Naive thymus-derived CD8-positive, alpha-beta T cell (primary cell): ENCODE data around the gene HTRA2. TPM values are rescaled to one million over a fixed set of nuclear protein-coding genes. Genes with fewer than 3 reads are reported as not detected.

Experiments used
- ATAC-seq, 2 donors: fragments of 150-1000 bp; cut with Tn5 transposase in 1 of 2; sonication (Bioruptor Pico), chemical (Tn5 transposase) in 1 of 2; 1 replicate in 1 of 2; 2 replicates in 1 of 2; pipeline ENCODE4 v1.10.0; 2021; ENCODE audit warnings: mild to moderate bottlenecking in 2 of 2, moderate library complexity in 2 of 2
- POLR2A ChIA-PET: fragments of 350-600 bp; sonication (Branson Sonifier 250); formaldehyde crosslinking; loops from one replicate; lab custom pipeline; 2021; ENCODE audit warnings: antibody characterized with exemption; lab: Charles Lee
- DNase-seq, 10 donors: peaks; one replicate each; pipeline versions ENCODE4 v3.0.0 to v3.0.0-alpha.2; 2020 to 2022
- H3K27ac Mint-ChIP-seq, 10 donors: one replicate each; pipeline ENCODE4 v1.8.0; 2020 to 2022; ENCODE audit warnings: mild to moderate bottlenecking in 10 of 10, mixed read lengths in 10 of 10, moderate library complexity in 4 of 10, inconsistent platforms in 1 of 10
- H3K27me3 Mint-ChIP-seq, 5 donors: one replicate each; pipeline ENCODE4 v1.8.0; 2021 to 2022; ENCODE audit warnings: mixed read lengths in 5 of 5
- H3K36me3 Mint-ChIP-seq, 3 donors: one replicate each; pipeline ENCODE4 v1.8.0; 2020 to 2022; ENCODE audit warnings: mixed read lengths in 3 of 3, mild to moderate bottlenecking in 2 of 3, inconsistent platforms in 1 of 3
- H3K4me1 Mint-ChIP-seq, 4 donors: one replicate each; pipeline ENCODE4 v1.8.0; 2021 to 2022; ENCODE audit warnings: mixed read lengths in 4 of 4
- H3K4me3 Mint-ChIP-seq, 10 donors: one replicate each; pipeline ENCODE4 v1.8.0; 2020 to 2022; ENCODE audit warnings: mild to moderate bottlenecking in 10 of 10, mixed read lengths in 10 of 10, moderate library complexity in 6 of 10, inconsistent platforms in 1 of 10
- H3K9me3 Mint-ChIP-seq, 9 donors: one replicate each; pipeline ENCODE4 v1.8.0; 2020 to 2022; ENCODE audit warnings: mixed read lengths in 9 of 9, mild to moderate bottlenecking in 3 of 9, inconsistent platforms in 1 of 9, moderate library complexity in 1 of 9
- polyA plus RNA-seq, 3 donors: library from polyadenylated mRNA; unstranded; fragments of 300-500 nt; fragmentation: Illumina TruSeq; gene quantifications; one replicate each; pipeline ENCODE4 v1.2.3, GENCODE V29; 2021
- total RNA-seq, 8 experiments: library from RNA in 2 of 8; stranded (reverse) in 2 of 8; gene quantifications; one replicate each; pipeline ENCODE4 v1.2.3 and lab custom pipeline; 2021 to 2026

Gene HTRA2
- total and polyA plus RNA-seq, 5 experiments from 2014 or later, result 21.3 to 44.5 (median 24.5) TPM

DNA sequence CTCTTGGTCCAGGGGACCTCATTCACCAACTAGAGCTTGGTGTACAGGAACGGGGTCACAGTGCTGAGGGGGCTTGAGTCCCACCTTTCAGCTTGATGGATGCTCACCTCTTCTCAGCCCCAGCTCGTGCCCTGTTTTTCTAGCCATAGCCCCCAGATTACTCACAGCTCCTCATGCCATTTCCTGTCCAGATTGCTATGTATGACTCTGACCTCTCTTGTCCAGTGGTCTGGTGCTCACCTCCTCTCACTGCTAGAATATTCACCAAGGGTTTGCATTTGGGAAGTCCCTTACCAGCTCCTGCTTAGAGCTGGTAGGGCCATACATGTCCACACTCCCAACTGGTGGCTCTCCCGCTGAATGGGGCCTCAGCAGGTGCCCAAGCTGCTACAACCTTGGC is 36.2 kb upstream of the HTRA2 start:
- H3K9me3 Mint-ChIP-seq, result peaks cover 0 to 1% (median 0%) of the 10 kb centered on the region in 9 donors
- no peak overlapping the region for H3K4me3 Mint-ChIP-seq
- H3K27me3 Mint-ChIP-seq, result peaks cover 0 to 11% (median 5%) of the 10 kb centered on the region in 5 donors
- peaks cover 8 to 12% (median 10%) of the 10 kb centered on the region in 4 donors for H3K4me1 Mint-ChIP-seq
- H3K36me3 Mint-ChIP-seq, result peaks cover 0 to 50% (median 12%) of the 10 kb centered on the region in 3 donors
- no peak for DNase-seq
- no peak for ATAC-seq
- POLR2A ChIA-PET, result interaction anchor here (0.5 kb wide), 1 partner anchor 14 kb away, joined by 3 read pairs; the partner anchor contains the start of gene PCGF1
- H3K27ac Mint-ChIP-seq, result peak overlapping the region in 1 of 10 donors; percentile 25

DNA sequence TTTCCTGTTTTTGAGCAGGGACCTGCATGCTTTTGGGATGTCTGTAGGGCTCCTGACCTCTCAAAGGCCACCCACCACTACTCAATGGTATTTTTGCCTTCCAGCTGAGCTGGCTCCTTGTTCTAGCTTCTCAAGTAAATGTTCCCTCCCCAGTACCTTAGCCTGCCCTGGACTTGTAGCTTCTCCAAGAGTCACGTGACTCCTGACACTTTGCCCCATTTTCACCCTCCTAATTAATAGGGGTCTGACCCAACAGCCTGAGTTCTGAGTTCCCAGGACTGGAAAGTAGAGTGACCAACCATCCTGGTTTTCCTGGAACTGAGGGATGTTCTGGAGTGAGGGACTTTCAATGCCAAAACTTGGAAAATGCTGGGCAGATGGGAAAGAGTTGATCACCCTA is 34.3 kb upstream of the HTRA2 start:
- ATAC-seq (no peak), DNase-seq (no peak)
- H3K4me3 Mint-ChIP-seq, result no peak overlapping the region
- peaks cover 0 to 38% (median 8%) of the 10 kb centered on the region in 3 donors for H3K36me3 Mint-ChIP-seq
- POLR2A ChIA-PET, result interaction anchor here (1.0 to 1.3 kb wide), 2 partner anchors 9 to 13 kb away, joined by 3 to 5 read pairs; partner anchors contain the start of genes CCDC142 and TTC31
- H3K27ac Mint-ChIP-seq, result peak overlapping the region in 1 of 10 donors; percentile 62
- H3K9me3 Mint-ChIP-seq, result peaks cover 0 to 1% (median 0%) of the 10 kb centered on the region in 9 donors
- peaks cover 11 to 29% (median 24%) of the 10 kb centered on the region in 4 donors for H3K4me1 Mint-ChIP-seq
- H3K27me3 Mint-ChIP-seq, result peaks cover 8 to 28% (median 17%) of the 10 kb centered on the region in 5 donors

DNA sequence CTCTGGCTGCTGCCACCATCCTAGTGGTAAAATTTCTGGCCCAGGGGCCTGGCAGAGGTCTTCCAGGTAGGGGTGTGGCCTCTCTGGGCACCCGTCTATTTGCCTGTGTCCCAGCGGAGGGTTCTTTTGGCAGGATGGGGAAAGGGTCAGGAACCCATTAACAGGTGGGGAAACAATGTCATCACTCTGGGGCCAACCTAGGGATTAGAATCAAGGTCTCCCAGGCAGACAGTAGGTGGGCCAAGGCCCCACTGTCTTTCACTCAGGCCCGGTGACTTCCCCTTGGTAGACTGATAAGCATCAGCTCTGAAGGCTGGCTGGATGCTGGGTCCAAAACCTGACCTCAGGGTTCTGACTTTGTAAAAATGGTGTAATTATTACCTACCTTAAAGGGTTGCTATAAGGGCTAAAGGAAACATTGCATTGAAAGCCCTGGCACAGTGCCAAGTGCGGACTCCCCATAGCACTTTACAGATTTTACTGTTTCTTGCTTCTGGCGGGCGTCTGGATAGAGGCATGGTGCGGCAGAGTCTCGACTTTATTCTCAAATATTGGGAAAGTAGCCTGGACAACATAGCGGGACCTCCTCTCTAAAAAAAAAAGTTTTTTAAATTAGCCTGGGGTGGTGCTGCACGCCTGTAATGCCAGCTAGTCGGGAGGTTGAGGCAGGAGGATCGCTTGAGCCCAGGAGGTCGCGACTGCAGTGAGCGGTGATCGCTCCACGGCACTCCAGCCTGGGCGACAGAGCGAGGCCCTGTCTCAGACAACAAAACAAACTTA is 32.5 kb upstream of the HTRA2 start:
- POLR2A ChIA-PET, result interaction anchor here (0.9 to 1.5 kb wide), 4 partner anchors 10 to 157 kb away, joined by 3 to 7 read pairs (median 3); partner anchors contain the start of genes PCGF1, SEMA4F and WBP1
- DNase-seq (no peak), ATAC-seq (no peak)
- Mint-ChIP-seq H3K9me3 (peaks cover 0 to 1% (median 0%) of the 10 kb centered on the region in 9 donors), H3K4me3 (peak overlapping the region; percentile 43 to 91 (median 86)), H3K27ac (peak overlapping the region in 4 of 10 donors; percentile 16 to 79 (median 24)), H3K36me3 (peaks cover 0 to 20% (median 7%) of the 10 kb centered on the region in 3 donors), H3K4me1 (peaks cover 16 to 34% (median 30%) of the 10 kb centered on the region in 4 donors), H3K27me3 (peaks cover 10 to 45% (median 32%) of the 10 kb centered on the region in 5 donors)

DNA sequence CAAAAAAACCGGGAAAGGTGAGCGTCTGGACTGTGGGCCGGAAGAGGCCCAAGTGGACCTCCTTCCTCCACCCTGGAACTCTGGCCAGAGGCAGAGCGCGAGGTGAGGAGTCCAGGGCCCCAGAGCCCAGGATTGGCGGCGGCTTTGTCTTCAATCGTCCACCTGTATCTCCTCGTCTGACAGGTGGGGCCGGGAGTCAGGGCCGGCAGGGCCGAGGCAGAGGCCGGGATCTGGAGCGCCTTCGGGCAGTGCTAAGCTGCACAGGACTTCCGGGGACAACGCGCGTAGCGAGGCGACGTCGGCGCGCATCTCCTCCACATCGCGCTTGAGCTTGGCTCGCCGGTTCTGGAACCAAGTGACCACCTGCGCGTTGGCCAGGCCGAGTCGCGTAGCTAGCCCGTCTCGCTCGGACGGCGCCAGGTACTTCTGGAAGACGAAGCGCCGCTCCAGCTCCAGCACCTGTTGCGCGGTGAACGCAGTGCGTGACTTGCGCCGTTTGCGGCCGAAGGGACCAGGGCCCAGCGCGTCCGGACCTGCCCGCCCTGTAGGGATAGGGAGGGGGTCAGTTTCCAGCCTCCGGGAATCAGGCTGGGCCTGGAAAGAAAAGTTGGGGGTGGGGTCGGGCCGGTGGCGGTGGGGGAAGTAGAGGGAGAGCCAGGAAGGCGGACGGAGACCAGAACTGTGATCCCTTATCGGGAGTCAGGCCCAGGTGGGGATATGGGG is 31.8 kb upstream of the HTRA2 start:
- peaks cover 16 to 42% (median 35%) of the 10 kb centered on the region in 4 donors for H3K4me1 Mint-ChIP-seq
- DNase-seq, result peak in 1 of 10 donors; percentile 23

DNA sequence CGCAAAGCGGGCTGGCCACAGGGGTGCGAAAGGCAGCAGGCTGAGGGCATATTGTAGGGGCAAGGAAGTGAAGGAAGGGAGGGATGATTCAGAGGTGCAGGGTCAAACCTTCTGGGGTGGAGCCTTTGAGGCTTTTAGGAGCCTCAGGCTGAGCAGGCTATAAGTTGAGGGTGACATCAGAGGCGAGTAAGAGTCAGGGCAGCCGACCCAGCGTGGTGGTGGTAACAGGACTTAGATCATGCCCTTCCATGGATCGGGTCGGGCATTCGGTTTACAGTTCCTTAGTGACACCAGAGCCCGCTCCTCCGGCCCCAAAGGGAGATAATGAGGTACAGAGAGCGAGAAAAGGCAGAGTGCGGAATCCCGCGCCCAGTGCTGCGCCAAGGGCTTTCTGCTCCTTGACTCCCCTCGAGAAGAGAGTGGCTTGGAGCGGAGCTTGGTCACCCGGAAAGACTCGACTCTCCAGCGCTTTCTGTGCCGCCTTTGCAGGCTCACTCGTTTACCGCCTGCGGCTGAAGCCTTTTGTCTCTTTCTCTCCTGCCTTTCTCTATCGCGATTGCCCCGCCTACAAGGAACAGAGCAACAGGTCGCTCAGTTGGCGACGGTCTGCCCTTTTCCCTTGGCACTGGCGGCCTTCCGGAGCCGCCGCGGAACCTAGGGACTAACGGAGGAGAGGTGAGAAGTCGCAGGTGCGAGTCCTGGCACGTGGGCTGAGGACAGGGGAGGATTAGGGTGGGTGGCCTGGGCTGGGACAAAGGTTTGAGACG is 31.1 kb upstream of the HTRA2 start:
- peak; percentile 17 to 27 for ATAC-seq
- DNase-seq, result peak in 1 of 10 donors; percentile 26
- peak overlapping the region in 6 of 10 donors; percentile 11 to 72 (median 44) for H3K27ac Mint-ChIP-seq
- peaks cover 16 to 49% (median 42%) of the 10 kb centered on the region in 4 donors for H3K4me1 Mint-ChIP-seq
- H3K9me3 Mint-ChIP-seq, result peaks cover 0 to 1% (median 0%) of the 10 kb centered on the region in 9 donors
- peak overlapping the region; percentile 71 to 91 (median 87) for H3K4me3 Mint-ChIP-seq
- H3K27me3 Mint-ChIP-seq, result peaks cover 12 to 60% (median 37%) of the 10 kb centered on the region in 5 donors
- H3K36me3 Mint-ChIP-seq, result peaks cover 0 to 7% (median 6%) of the 10 kb centered on the region in 3 donors
- POLR2A ChIA-PET, result interaction anchor here (0.9 to 1.5 kb wide), 5 partner anchors 8 to 155 kb away, joined by 3 to 7 read pairs (median 4); partner anchors contain the start of genes AUP1, HTRA2, PCGF1 and SEMA4F

More for the DNA sequence above, 31.8 kb upstream of the HTRA2 start:
- peak overlapping the region; percentile 71 to 91 (median 87) for H3K4me3 Mint-ChIP-seq
- POLR2A ChIA-PET, result interaction anchor here (0.9 to 1.5 kb wide), 4 partner anchors 9 to 156 kb away, joined by 3 to 7 read pairs (median 4); partner anchors contain the start of genes AUP1, HTRA2, PCGF1 and SEMA4F
- peak overlapping the region in 5 of 10 donors; percentile 11 to 79 (median 29) for H3K27ac Mint-ChIP-seq
- peaks cover 0 to 1% (median 0%) of the 10 kb centered on the region in 9 donors for H3K9me3 Mint-ChIP-seq
- peaks cover 0 to 13% (median 4%) of the 10 kb centered on the region in 3 donors for H3K36me3 Mint-ChIP-seq
- ATAC-seq, result peak; percentile 31 to 44
- H3K27me3 Mint-ChIP-seq, result peaks cover 10 to 53% (median 34%) of the 10 kb centered on the region in 5 donors

DNA sequence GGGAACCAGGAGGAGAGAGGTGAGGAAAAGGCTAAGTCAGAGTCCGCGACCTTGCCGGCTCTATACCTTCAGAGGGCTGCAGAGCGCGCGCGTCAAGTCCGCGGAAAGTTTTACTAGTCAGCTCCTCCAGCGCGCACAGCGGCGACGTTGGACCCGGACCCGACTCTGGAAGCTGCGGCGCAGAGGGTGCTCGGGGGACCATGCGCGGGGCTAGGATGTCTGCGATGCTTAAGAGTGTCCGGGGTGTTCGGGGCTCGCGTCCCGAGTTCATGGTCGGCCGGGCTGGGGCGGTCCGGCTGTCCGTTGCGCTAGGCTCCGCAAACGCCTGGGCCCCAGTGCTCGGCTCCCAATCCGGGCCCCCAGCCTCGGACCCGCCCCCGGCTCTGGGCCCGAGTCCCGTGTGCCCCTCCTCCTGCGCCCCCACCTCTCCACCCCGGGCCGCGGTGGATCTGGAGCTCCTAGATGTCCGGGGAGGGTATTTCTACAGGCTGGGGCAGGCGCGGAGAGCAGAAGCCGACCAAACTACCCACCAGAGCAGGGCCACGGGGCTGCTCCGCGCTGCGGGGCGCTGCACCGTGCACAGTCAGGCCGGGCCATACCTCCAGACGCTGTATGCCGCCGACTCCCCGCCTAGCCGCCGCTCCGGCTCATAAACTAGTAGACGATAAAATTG is 30.3 kb upstream of the HTRA2 start, which contains the start of gene LBX2:
TSS of gene LBX2 (minus strand) at position 337 of the 673 bp plus-strand sequence. CDS start at position 271, 66 bp downstream.
- peak within 1 kb of the TSS in 4 of 10 donors; percentile 15 to 74 (median 44) for H3K27ac Mint-ChIP-seq

DNA sequence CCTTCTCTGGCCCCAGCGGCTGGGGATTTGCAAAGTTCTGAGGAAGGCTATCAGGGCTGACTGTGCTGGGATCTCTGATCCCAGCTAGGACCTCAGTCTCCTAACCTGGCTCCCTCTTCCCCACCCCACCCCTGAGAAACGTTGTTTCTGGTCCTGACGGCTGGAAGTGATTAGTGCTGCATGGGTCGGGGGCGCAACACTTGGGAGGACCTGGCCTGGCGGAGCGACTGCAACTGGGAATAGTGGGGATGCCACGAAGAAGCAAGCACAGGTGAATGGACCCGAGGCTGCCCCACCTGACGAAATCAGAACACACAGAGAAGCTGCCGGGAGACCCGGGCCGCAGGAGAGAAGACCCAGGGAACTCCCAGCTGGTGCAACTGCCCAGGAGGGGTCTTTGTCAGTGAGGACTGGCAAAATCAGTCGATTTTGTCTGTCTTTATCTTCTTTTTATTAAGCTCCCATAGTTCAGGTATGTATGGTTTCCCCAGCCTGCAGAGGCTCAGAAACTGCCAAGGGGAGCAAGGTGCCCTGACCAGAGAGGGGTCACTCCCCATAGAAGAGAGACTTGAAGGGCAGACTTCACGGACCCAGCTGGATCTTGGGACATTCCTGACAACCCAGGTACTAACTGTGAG is 29.7 kb upstream of the HTRA2 start:
- no peak for DNase-seq
- H3K4me3 Mint-ChIP-seq, result peak overlapping the region in 8 of 10 donors; percentile 8 to 72 (median 44)
- peak overlapping the region in 1 of 10 donors; percentile 74 for H3K27ac Mint-ChIP-seq
- peaks cover 20 to 74% (median 48%) of the 10 kb centered on the region in 5 donors for H3K27me3 Mint-ChIP-seq
- H3K4me1 Mint-ChIP-seq, result peaks cover 16 to 63% (median 55%) of the 10 kb centered on the region in 4 donors
- H3K36me3 Mint-ChIP-seq, result peaks cover 7 to 13% (median 13%) of the 10 kb centered on the region in 3 donors
- H3K9me3 Mint-ChIP-seq, result peaks cover 0 to 8% (median 0%) of the 10 kb centered on the region in 9 donors
- POLR2A ChIA-PET, result interaction anchor here (0.5 to 2.0 kb wide), 9 partner anchors 13 to 80 kb away, joined by 3 to 6 read pairs (median 4); partner anchors contain the start of genes AUP1, CCDC142, HTRA2 and TTC31
- no peak for ATAC-seq

More for the DNA sequence above, 30.3 kb upstream of the HTRA2 start, which contains the start of gene LBX2:
- peaks cover under 1 to 6% (median 6%) of the 10 kb centered on the region in 3 donors for H3K36me3 Mint-ChIP-seq
- H3K9me3 Mint-ChIP-seq, result peaks cover 0 to 2% (median 0%) of the 10 kb centered on the region in 9 donors
- DNase-seq, result peak in 2 of 10 donors; percentile 10 to 15
- ATAC-seq, result peak; percentile 24 to 40
- H3K4me3 Mint-ChIP-seq, result peak within 1 kb of the TSS; percentile 71 to 91 (median 87)
- peaks cover 15 to 68% (median 42%) of the 10 kb centered on the region in 5 donors for H3K27me3 Mint-ChIP-seq
- peaks cover 16 to 56% (median 49%) of the 10 kb centered on the region in 4 donors for H3K4me1 Mint-ChIP-seq
- POLR2A ChIA-PET, result interaction anchor here (1.2 to 1.9 kb wide), 3 partner anchors 28 to 31 kb away, joined by 4 to 6 read pairs (median 4); partner anchors contain the start of genes AUP1 and HTRA2

DNA sequence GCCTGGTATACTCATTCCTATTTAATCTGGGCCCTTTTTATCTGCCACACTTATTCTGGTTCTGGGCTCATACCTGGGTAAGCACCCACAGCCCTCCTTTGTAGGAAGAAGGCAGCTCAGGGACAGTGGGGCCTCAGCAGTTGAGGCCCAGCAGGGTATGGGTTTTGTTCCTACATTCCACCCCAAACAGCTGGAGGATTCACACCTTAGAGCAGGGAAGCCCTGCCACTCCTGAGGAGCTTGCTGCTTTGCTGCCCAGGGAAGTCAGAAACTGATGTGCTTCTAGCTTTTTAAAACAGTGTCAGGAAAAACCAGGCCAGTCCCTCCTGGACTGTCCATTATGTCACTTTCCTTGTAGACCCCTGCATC is 29.2 kb upstream of the HTRA2 start:
- Mint-ChIP-seq H3K27ac (no peak overlapping the region), H3K36me3 (peaks cover 11 to 18% (median 18%) of the 10 kb centered on the region in 3 donors), H3K4me3 (peak overlapping the region in 1 of 10 donors; percentile 18), H3K4me1 (peaks cover 17 to 67% (median 60%) of the 10 kb centered on the region in 4 donors), H3K9me3 (peaks cover 0 to 9% (median 0%) of the 10 kb centered on the region in 9 donors), H3K27me3 (peaks cover 20 to 79% (median 49%) of the 10 kb centered on the region in 5 donors)
- ATAC-seq (no peak), DNase-seq (no peak)
- POLR2A ChIA-PET, result interaction anchor here (0.8 to 2.0 kb wide), 8 partner anchors 12 to 42 kb away, joined by 3 to 6 read pairs (median 4); partner anchors contain the start of genes AUP1, CCDC142, HTRA2 and TTC31

DNA sequence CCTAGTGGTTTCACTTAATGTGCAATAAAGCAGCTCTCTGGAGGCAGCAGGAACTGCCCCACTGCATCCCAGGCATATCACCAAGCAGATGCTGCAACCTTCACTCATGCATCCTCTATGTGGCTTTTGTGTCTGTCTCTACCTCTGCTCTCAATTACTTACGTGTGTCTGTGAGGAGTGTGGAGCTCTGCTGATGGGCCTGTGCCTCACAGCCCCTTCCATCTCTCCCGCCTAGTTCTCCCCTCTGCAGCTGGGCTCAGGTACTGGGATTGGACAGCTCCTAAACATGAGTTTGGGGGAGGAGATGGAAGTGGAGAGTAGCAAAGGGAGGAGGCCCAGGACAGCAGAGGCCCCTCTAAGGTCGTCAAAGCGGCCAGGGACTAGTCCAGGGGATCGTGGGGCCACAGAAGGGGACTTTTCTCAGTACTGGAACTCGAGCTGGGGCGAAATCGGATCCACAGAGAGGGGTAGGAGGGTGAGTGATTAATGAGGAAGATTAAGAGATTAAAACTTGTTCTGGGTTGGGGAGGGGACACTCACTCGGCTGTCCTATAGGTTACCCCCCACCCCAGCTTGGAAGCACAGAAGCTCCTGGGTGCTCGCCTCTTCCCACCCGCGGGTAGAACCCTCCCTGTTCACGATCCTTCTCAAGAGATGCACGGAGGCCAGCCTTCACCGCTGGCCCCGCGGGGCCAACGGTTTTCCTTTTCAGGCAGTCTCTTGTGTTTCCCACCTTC is 28.2 kb upstream of the HTRA2 start:
- no peak for DNase-seq
- Mint-ChIP-seq H3K36me3 (peaks cover 12 to 25% (median 24%) of the 10 kb centered on the region in 3 donors), H3K27ac (no peak overlapping the region), H3K9me3 (peaks cover 0 to 9% (median 0%) of the 10 kb centered on the region in 9 donors), H3K27me3 (peaks cover 20 to 87% (median 50%) of the 10 kb centered on the region in 5 donors), H3K4me1 (peaks cover 18 to 69% (median 65%) of the 10 kb centered on the region in 4 donors), H3K4me3 (peak overlapping the region; percentile 50 to 81 (median 70))
- POLR2A ChIA-PET, result interaction anchor here (1.0 to 2.0 kb wide), 4 partner anchors 11 to 27 kb away, joined by 3 to 5 read pairs (median 4); partner anchors contain the start of genes AUP1, CCDC142 and TTC31
- ATAC-seq, result no peak
